Measurements from ENCODE around the gene EPSTI1. TPM values are rescaled to one million over a fixed set of nuclear protein-coding genes. Genes with fewer than 3 reads are reported as not detected.
"Not testable (repeated sequence)": the region's sequence is repeated elsewhere in the genome, so short reads cannot be mapped to it uniquely, and the experiment has no call there.

EPSTI1 gene
- total RNA-seq = 21.0 TPM

DNA sequence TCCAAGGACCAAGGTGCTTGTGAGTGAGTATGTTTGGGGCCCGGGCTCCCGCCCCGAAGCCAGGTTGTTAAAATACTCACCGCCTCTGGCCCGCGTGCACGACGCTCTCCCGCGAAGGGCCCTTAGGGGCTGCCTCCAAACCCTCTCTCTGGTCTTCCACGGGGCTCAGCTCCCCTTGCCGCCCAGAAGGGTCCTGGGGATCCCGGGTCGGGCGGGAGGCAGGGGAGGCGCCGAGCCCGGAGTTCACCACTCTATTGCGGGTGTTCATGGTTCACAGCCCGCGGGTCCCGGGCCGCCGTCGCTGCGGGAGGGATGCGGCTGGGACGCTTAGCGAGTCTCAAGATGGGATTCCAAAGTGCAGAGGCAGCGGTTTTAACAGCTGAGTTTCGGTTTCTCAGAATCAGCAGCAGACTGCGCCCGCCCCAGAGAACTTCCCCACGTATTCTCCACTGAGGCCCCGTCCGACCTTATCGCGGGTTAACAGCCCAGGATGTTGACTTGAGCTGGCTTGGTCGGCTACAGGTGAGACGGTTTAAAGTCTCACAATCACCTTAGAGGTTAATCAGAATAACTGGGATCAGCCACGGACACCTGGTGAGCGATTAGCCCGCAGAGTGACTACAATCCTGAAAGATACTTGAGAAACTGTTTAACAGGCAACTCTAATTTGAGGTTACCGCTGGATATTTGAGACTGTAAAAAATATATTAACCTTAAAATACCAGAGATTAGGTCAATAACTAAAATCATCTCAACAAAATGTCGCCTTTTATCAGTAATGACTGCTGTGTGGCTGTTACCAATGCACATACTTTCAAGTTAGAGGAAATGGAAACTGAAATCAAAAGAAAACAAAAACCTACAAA lies at the start of gene EPSTI1:
TSS of gene EPSTI1 (minus strand) at position 344 of the 866 bp plus-strand sequence. CDS start at position 268, 76 bp downstream.
- peak; percentile 50 to 86 (median 77) for DNase-seq (ENCODE audit: low read depth in 2 of 3, low spot score in 2 of 3)

DNA sequence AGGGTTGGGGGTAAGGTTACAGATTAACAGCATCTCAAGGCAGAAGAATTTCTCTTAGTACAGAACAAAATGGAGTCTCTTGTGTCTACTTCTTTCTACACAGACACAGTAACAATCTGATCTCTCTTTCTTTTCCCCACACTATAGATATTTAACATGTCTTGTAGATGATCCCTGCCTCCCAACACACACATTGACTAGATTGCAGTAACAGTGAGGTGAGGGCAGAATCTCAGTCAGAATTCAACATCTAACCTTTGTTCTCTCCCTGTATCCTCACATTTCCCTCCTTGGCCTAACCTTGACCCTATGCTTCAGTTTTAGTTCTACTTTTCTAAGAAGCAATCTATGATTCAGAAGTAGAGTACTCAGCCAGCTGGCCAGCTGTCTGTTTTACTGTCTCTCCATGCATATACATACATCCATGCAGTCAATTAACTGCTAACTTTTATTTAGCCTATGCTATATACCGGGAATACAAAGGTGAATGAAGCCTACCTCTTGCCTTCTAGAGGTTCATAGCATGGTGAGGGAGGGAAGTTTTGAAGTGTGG lies 49.4 kb upstream of the EPSTI1 start:
- no peak for DNase-seq (ENCODE audit: low read depth in 2 of 3, low spot score in 2 of 3)

GRCh38 chr13:43040581-43041368 lies 48.7 kb upstream of the EPSTI1 start:
- not testable (repeated sequence) for DNase-seq (ENCODE audit: low read depth in 2 of 3, low spot score in 2 of 3)

GRCh38 chr13:43039966-43040365 lies 47.9 kb upstream of the EPSTI1 start:
- DNase-seq (ENCODE audit: low read depth in 2 of 3, low spot score in 2 of 3) = no peak

DNA sequence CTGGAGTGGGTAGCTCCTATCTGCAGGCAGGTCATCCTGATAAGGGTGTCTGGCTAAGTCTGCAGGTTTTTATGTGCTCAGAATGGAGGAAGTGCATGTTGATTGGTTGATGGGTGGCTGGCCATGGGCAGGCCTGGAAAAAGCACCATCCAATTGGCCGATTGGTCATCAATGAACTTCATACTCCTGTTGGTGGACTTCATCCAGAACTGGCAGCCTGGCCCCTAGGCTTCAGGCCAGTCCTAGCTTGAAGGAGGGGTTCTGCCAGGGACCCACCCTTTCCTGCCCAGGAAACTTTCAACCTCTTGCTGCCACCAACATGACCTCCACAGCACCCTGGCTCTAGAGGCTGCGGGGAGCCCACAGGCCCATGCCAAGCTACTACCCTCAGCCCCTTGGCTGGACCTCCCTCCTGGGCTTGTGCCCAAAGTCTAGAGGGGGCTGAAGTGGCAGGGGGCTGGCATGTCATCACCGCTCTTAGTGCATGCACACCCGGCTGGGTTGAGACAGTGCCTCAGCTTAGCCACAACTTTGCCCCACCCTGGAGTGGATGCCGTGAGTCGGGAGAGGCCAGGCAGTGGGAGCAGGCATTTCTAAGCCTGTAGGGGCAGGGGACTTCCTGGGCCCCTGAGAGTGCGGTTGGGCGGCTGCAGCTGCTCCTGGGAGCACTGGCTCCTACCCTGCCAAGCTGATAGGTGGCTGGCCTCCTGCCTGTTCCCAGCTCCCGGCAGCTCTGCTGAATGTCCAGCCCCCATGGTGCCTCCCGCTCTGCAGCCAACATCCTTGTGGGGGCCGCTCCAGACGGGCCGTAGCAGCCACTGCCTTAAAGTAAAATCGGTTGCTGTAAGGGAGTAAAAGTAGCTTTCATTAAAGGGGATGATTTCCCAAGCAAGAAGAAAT lies 44.6 kb upstream of the EPSTI1 start:
- no peak for DNase-seq (ENCODE audit: low read depth in 2 of 3, low spot score in 2 of 3)

- DNase-seq (ENCODE audit: low read depth in 2 of 3, low spot score in 2 of 3) = no peak
These were observed 41.0 kb upstream of the EPSTI1 start for GRCh38 chr13:43033038-43033437.

DNA sequence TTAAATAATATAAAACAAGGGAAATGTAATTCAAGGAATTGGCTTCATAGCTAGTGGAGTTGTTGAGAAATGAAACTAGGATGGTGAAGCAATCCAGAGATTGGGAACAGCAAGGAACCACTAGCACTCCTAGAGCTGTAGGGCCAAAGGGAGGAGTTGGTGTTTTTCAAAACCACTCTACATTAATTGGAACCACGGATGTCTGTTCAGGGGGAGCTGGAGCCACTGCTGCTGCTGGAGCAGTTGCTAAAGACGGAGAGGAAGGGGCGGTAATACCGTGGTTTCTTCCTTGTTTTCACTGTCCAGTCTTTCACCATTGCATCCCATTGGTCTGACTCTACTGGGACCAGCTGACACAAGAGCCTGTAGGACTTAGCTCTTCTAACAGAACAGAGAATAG lies 39.8 kb upstream of the EPSTI1 start:
- no peak for DNase-seq (ENCODE audit: low read depth in 2 of 3, low spot score in 2 of 3)

DNA sequence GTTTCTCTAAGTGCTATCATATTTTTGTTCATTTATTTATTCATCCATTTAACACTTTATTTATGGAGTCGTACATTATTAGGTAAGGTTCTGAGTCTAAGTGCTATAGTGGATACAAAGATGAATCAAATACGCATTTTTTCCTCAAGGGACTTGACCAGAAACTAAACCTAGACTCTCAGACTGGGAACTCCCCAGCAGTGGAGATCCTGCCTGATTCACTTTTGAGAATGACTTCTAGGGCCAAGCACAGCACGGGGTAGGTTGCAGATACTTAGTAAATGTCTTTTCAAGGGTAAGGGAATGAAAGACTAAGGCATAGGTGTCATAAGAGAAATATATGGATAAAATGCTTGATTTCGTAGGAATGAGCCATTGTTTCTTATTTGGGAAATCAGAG lies 38.5 kb upstream of the EPSTI1 start:
- no peak for DNase-seq (ENCODE audit: low read depth in 2 of 3, low spot score in 2 of 3)

GRCh38 chr13:43026262-43026661 lies 34.2 kb upstream of the EPSTI1 start:
- DNase-seq (ENCODE audit: low read depth in 2 of 3, low spot score in 2 of 3) = no peak

- DNase-seq (ENCODE audit: low read depth in 2 of 3, low spot score in 2 of 3) = peak; percentile 59 to 87 (median 87)
These were observed 31.4 kb upstream of the EPSTI1 start, which contains the start of gene DNAJC15 for GRCh38 chr13:43023289-43023963. Gene DNAJC15 (plus strand): TSS chr13:43023586. CDS start chr13:43023627, 41 bp downstream.

DNA sequence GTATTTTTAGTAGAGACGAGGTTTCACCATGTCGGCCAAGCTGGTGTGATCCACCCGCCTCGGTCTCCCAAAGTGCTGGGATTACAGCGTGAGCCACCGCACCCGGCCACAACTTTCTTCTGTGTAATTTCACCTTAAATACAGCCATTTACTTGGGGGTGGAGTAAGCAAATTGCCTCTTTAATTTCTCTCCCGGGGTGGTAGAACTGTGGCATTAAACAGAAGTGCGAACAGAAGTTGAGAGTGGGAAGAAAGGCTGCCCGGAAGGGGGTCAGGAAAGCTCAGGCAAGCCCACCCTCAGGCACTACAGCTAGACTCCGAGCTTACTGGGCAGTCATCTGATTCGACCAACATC lies 30.9 kb upstream of the EPSTI1 start:
- DNase-seq (ENCODE audit: low read depth in 2 of 3, low spot score in 2 of 3) = no peak

DNA sequence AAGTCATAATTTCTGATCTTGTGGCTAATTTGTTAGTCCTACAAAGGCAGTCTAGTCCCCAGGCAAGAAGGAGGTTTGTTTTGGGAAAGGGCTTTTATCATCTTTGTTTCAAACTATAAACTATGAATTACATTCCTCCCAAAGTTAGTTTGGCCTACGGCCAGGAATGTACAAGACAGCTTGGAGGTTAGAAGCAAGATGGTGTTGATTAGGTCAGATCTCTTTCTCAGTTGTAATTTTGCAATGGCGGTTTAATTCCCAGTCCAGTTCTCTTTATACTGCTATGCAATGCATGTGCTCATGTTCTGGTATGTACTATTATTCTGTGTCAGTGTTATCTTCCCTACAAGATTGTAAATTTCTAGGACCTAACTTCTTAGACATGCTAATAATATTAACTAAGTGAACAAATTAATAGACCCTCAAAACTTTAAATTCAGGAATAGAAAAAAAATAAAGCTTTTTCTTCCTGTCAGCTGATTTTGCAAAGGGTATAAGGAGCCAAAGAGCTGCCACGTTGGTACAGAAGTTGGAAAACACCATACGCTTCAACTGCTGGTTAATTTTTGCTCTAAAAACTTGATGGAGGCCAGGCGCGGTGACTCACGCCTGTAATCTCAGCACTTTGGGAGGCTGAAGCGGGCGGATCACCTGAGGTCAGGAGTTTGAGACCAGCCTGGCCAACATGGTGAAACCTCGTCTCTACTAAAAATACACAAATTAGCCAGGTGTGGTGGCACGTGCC lies 30.1 kb upstream of the EPSTI1 start:
- no peak for DNase-seq (ENCODE audit: low read depth in 2 of 3, low spot score in 2 of 3)

- no peak for DNase-seq (ENCODE audit: low read depth in 2 of 3, low spot score in 2 of 3)
These were observed 28.8 kb upstream of the EPSTI1 start for GRCh38 chr13:43020794-43021193.

DNA sequence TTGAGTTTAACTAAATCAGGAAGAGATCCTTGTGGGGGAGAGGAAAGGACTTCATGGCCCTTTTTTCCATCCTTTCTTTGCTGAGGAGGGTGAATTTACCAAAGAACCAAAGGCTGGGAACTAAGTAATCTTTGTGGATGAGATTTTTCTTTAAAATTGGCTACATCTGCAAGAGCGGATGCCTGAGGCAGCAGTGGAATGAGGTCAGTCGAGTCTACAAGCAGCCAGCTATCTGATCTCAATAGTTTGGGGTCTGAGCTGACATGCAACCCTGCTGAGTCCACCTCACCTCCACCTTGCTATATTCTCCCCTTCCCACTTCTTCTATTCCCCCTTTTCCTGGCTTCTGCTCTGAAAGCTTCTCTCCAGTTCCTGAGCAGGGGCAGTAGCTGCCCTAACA lies 27.8 kb upstream of the EPSTI1 start:
- no peak for DNase-seq (ENCODE audit: low read depth in 2 of 3, low spot score in 2 of 3)

- no peak for DNase-seq (ENCODE audit: low read depth in 2 of 3, low spot score in 2 of 3)
These were observed 24.2 kb upstream of the EPSTI1 start for GRCh38 chr13:43016226-43016625.

GRCh38 chr13:43014162-43014561 lies 22.1 kb upstream of the EPSTI1 start:
- DNase-seq (ENCODE audit: low read depth in 2 of 3, low spot score in 2 of 3) = no peak

GRCh38 chr13:43009506-43009905 lies 17.5 kb upstream of the EPSTI1 start:
- DNase-seq (ENCODE audit: low read depth in 2 of 3, low spot score in 2 of 3) = no peak

DNA sequence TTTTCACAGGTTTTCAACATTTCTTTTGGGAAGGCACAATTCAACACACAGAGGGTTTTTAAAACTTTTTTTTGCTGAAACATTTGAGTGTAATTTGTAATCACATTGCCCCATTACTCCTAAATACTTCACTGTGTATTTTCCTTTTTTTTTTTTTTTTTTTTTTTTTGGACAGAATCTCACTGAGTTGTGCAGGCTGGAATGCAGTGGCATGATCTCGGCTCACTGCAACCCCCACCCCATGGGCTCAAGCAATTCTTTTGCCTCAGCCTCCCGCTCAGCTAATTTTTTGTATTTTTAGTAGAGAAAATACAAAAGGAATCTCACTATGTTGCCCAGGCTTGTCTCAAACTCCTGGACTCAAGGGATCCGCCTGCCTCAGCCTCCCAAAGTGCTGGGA lies 16.6 kb upstream of the EPSTI1 start:
- no peak for DNase-seq (ENCODE audit: low read depth in 2 of 3, low spot score in 2 of 3)
